ENCODE results near the gene RIT2.

DNA sequence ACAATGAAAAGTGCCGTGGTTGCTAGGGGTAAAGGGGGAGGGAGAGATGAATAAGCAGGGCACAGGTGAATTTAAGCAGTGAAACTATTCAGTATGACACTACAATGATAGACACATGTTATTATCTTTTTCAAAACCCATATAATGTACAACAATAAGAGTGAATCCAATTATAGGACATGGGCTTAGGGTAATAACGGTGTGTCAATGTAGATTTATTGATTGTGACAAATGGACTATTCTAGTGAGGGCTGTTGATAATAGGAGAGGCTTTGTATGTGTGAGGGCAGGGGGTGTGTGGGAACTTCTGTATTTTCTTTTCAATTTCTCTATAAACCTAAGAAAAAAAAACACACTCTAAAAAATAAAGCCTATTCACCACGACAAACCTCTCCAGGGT, 223.8 kb downstream of the RIT2 start:
- TF ChIP-seq, protein P1, sequence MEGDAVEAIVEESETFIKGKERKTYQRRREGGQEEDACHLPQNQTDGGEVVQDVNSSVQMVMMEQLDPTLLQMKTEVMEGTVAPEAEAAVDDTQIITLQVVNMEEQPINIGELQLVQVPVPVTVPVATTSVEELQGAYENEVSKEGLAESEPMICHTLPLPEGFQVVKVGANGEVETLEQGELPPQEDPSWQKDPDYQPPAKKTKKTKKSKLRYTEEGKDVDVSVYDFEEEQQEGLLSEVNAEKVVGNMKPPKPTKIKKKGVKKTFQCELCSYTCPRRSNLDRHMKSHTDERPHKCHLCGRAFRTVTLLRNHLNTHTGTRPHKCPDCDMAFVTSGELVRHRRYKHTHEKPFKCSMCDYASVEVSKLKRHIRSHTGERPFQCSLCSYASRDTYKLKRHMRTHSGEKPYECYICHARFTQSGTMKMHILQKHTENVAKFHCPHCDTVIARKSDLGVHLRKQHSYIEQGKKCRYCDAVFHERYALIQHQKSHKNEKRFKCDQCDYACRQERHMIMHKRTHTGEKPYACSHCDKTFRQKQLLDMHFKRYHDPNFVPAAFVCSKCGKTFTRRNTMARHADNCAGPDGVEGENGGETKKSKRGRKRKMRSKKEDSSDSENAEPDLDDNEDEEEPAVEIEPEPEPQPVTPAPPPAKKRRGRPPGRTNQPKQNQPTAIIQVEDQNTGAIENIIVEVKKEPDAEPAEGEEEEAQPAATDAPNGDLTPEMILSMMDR (IDR thresholded peaks at IDR 0.05): no peak
- TF ChIP-seq POLR2A (IDR thresholded peaks at IDR 0.05) (no peak), EP300 (IDR thresholded peaks at IDR 0.05) (no peak)

All from ovary (tissue), 3 donors.